PC-3 (cell line): ENCODE data around the gene TMEM18. TPM values are rescaled to one million over a fixed set of nuclear protein-coding genes. Genes with fewer than 3 reads are reported as not detected.

Experiments
- ATAC-seq: fragments of 200-7000 bp; cut with Tn5 transposase; 2 replicates; pipeline ENCODE4 v1.9.1; 2020; ENCODE audit warnings: mild to moderate bottlenecking, moderate library complexity
- BruUV-seq: library from RNA; stranded (reverse); fragments of 400-500 nt; replicated peaks from 2 replicates; lab custom pipeline; 2021; lab: Mats Ljungman, UMichigan
- CTCF ChIA-PET: fragments of 300-600 bp; sonication (Branson Sonifier 250); formaldehyde crosslinking; loops from one replicate; lab custom pipeline; 2022; ENCODE audit warnings: antibody characterized with exemption; lab: Charles Lee
- POLR2A ChIA-PET: fragments of 300-600 bp; sonication (Branson Sonifier 250); formaldehyde crosslinking; loops from one replicate; lab custom pipeline; 2022; ENCODE audit warnings: antibody characterized with exemption; ENCODE audit not compliant: unreplicated experiment; lab: Charles Lee
- DNase-seq: peaks from one replicate; pipeline ENCODE4 v3.0.0-alpha.2; 2015
- H2AFZ ChIP-seq: fragments of 300-600 bp; sonication (generic); 2 replicates; pipeline ENCODE4 v1.6.0; 2016; ENCODE audit warnings: antibody characterized with exemption, low read length
- H3F3A ChIP-seq: fragments of 300-600 bp; sonication (generic); one replicate; pipeline ENCODE4 v1.6.0; 2017; ENCODE audit warnings: antibody characterized with exemption, low read length, control low read depth, mild to moderate bottlenecking; ENCODE audit not compliant: unreplicated experiment
- H3K27ac ChIP-seq: fragments of 300-600 bp; sonication (generic); 2 replicates; pipeline ENCODE4 v1.5.1; 2016; ENCODE audit warnings: mild to moderate bottlenecking, low read length
- H3K27me3 ChIP-seq: fragments of 300-600 bp; sonication (generic); 2 replicates; pipeline ENCODE4 v1.6.1; 2016; ENCODE audit warnings: low read length, mixed read lengths
- H3K36me3 ChIP-seq: fragments of 300-600 bp; sonication (generic); 2 replicates; pipeline ENCODE4 v1.6.1; 2016; ENCODE audit warnings: low read depth, mixed run types, low read length, mixed read lengths
- H3K4me1 ChIP-seq: fragments of 300-600 bp; sonication (generic); 2 replicates; pipeline ENCODE4 v1.5.1; 2016; ENCODE audit warnings: low read length; ENCODE audit not compliant: insufficient read depth
- H3K4me2 ChIP-seq: fragments of 300-600 bp; sonication (generic); 2 replicates; pipeline ENCODE4 v1.6.0; 2016; ENCODE audit warnings: low read length
- H3K4me3 ChIP-seq: fragments of 300-600 bp; sonication (generic); 2 replicates; pipeline ENCODE4 v1.5.1; 2016; ENCODE audit warnings: mild to moderate bottlenecking, low read length, mixed read lengths
- H3K79me2 ChIP-seq: fragments of 300-600 bp; sonication (generic); 2 replicates; pipeline ENCODE4 v1.6.1; 2017; ENCODE audit warnings: low read length, mixed read lengths
- H3K9ac ChIP-seq: fragments of 300-600 bp; sonication (generic); 2 replicates; pipeline ENCODE4 v1.6.0; 2016; ENCODE audit warnings: mild to moderate bottlenecking, low read length
- H3K9me2 ChIP-seq: fragments of 300-600 bp; sonication (generic); replicated peaks from 2 replicates; pipeline ENCODE4 v1.6.1; 2016; ENCODE audit warnings: mixed run types, low read length, mixed read lengths
- H3K9me3 ChIP-seq: fragments of 300-600 bp; sonication (generic); 2 replicates; pipeline ENCODE4 v1.6.1; 2016; ENCODE audit warnings: low read length, mixed read lengths
- H4K20me1 ChIP-seq: fragments of 300-600 bp; sonication (generic); 2 replicates; pipeline ENCODE4 v1.6.1; 2016; ENCODE audit warnings: low read length, mixed read lengths
- EZH2 ChIP-seq: fragments of 300-600 bp; sonication (generic); IDR thresholded peaks from one replicate; pipeline ENCODE4 v1.6.1; 2017; ENCODE audit warnings: antibody characterized with exemption, mild to moderate bottlenecking, low read length; ENCODE audit not compliant: unreplicated experiment
- EZH2phosphoT487 ChIP-seq: fragments of 300-600 bp; sonication (generic); IDR thresholded peaks from 2 replicates; pipeline ENCODE4 v1.6.1; 2018; ENCODE audit warnings: mild to moderate bottlenecking, antibody characterized with exemption, low read length, borderline replicate concordance
- intact Hi-C: fragments of 100-400 bp; cut with micrococcal nuclease; formaldehyde crosslinking; loops from 2 replicates; pipeline ENCODE4 v1.9.0; 2023
- total RNA-seq: library from RNA; depleted of rRNA; stranded (reverse); fragments of >200 nt; gene quantifications from 2 replicates; pipeline ENCODE4 v1.2.3, GENCODE V29; 2014
- TF ChIP-seq, protein P1 (sequence below): fragments of 300-600 bp; sonication (generic); conservative IDR thresholded peaks from 2 replicates; pipeline ENCODE4 v1.5.1; 2017; ENCODE audit warnings: antibody characterized with exemption, low read depth, mild to moderate bottlenecking, low read length

Gene TMEM18
- total RNA-seq, 1 experiment from 2014 or later = 25.5 TPM

DNA sequence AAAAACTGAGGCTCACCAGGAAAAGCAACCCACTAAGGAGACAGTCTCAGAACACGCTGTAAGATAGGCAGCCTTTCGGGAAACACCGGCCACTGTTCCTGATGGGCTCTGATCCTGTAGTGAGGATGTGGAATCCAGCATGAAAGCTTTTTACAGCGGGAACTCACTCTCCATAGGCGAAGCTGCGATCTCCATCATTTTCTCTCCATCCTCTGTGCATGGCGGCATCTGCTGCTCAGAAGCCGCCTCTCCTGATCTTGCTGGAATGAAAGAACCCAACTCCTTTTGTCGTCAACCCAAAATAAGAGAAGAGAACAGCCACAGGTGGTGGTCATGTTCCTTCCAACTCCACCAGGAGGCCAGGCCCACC, 49.9 kb downstream of the TMEM18 start:
- Histone ChIP-seq H3K4me2 (no peak overlapping the region), H3K36me3 (no peaks in the 10 kb centered on the region), H3F3A (peaks cover 3% of the 10 kb centered on the region), H3K27me3 (no peaks in the 10 kb centered on the region), H3K4me3 (no peak overlapping the region), H3K9me2 (no peaks in the 10 kb centered on the region), H3K4me1 (peaks cover 12% of the 10 kb centered on the region), H3K27ac (no peak overlapping the region), H2AFZ (no peak overlapping the region), H3K9ac (no peak overlapping the region), H4K20me1 (no peaks in the 10 kb centered on the region), H3K9me3 (no peaks in the 10 kb centered on the region), H3K79me2 (no peaks in the 10 kb centered on the region)
- no peak for DNase-seq
- CTCF ChIA-PET = no interaction called here
- no peak for TF ChIP-seq EZH2
- TF ChIP-seq EZH2phosphoT487 = no peak
- TF ChIP-seq, protein P1, sequence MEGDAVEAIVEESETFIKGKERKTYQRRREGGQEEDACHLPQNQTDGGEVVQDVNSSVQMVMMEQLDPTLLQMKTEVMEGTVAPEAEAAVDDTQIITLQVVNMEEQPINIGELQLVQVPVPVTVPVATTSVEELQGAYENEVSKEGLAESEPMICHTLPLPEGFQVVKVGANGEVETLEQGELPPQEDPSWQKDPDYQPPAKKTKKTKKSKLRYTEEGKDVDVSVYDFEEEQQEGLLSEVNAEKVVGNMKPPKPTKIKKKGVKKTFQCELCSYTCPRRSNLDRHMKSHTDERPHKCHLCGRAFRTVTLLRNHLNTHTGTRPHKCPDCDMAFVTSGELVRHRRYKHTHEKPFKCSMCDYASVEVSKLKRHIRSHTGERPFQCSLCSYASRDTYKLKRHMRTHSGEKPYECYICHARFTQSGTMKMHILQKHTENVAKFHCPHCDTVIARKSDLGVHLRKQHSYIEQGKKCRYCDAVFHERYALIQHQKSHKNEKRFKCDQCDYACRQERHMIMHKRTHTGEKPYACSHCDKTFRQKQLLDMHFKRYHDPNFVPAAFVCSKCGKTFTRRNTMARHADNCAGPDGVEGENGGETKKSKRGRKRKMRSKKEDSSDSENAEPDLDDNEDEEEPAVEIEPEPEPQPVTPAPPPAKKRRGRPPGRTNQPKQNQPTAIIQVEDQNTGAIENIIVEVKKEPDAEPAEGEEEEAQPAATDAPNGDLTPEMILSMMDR = no peak
- intact Hi-C loops = loop anchor here (5.0 kb wide), 1 partner anchor 40 kb away; no protein-coding TSS in a partner anchor
- BruUV-seq = no TSS peak
- POLR2A ChIA-PET = no interaction called here
- ATAC-seq = no peak

DNA sequence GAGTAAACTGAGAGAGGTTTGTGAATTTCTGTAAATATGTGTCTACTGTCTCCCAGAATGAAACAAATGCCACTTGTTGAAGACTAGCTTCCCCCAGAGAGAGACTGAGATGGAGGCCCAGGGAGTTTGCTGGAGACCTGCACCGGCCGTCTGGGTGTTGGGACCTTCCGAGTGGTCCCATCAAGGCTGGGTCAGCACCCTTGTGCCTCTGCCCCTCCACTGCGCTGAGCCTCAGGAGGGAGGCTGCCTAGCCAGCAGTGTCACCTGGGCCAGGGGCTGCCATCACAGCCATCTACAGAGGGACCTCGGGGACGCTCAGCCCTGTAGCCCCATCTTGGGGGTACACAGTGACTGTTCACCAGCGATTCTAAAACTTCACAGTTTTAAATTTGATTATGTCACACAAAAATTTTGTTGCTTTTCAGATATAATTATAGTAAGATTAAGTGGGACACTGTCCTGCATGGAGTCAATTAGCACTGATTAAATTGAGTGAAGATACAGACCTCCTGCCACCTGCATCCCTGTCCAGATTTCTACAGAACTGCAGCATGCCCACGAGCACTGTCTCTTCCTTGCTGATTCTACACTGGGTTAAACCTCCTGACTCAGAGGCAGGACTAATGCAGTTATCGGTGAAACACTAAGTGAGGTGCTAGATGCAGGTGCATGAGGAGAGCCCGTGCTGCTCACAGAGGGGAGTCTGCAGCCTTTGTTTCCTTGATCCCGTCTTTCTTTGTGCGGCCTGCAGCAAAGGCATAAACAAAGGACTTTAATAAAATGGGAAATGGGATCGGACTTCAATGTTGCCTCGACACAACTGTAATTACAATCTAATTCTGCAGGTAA, 50.5 kb downstream of the TMEM18 start:
- BruUV-seq = no TSS peak
- no peak for DNase-seq
- Histone ChIP-seq H3K4me3 (no peak overlapping the region), H3K36me3 (no peaks in the 10 kb centered on the region), H3K27ac (no peak overlapping the region), H3K4me2 (no peak overlapping the region), H3F3A (peaks cover 3% of the 10 kb centered on the region), H3K4me1 (peaks cover 12% of the 10 kb centered on the region), H3K9me3 (no peaks in the 10 kb centered on the region), H4K20me1 (no peaks in the 10 kb centered on the region), H3K79me2 (no peaks in the 10 kb centered on the region), H2AFZ (no peak overlapping the region), H3K9me2 (no peaks in the 10 kb centered on the region), H3K9ac (no peak overlapping the region), H3K27me3 (no peaks in the 10 kb centered on the region)
- ChIA-PET CTCF (no interaction called here), POLR2A (no interaction called here)
- no peak for ATAC-seq
- intact Hi-C loops = loop anchor here (5.0 kb wide), 1 partner anchor 39 kb away; no protein-coding TSS in a partner anchor
- no peak for TF ChIP-seq EZH2
- TF ChIP-seq EZH2phosphoT487 = no peak
- TF ChIP-seq, protein P1 = no peak
